ENCODE results near the gene PPP1R1B. TPM values are rescaled to one million over a fixed set of nuclear protein-coding genes. Genes with fewer than 3 reads are reported as not detected.

The PPP1R1B gene
- total RNA-seq, 1 experiment from 2014 or later, result not detected

- peaks cover 8% of the 10 kb centered on the region; the same call in 1 of the 2 replicates for H3F3A ChIP-seq (ENCODE audit: insufficient read depth, low read depth)
- POLR2A ChIA-PET (ENCODE audit: unreplicated experiment), result no interaction called here
- H3K9me3 ChIP-seq (ENCODE audit: insufficient read depth, low read depth), result no peaks in the 10 kb centered on the region
- H3K4me2 ChIP-seq, result no peak overlapping the region
- no peak overlapping the region for H3K27ac ChIP-seq
- no peaks in the 10 kb centered on the region for H3K9me2 ChIP-seq (ENCODE audit: insufficient read depth)
- no peak overlapping the region for H2AFZ ChIP-seq
- DNase-seq, result no peak
- H3K36me3 ChIP-seq (ENCODE audit: low read depth), result no peaks in the 10 kb centered on the region
- CTCF ChIA-PET, result interaction anchor here (0.7 to 1.0 kb wide), 3 partner anchors 11 to 174 kb away, joined by 3 read pairs; no protein-coding TSS in a partner anchor
- H3K27me3 ChIP-seq (ENCODE audit: insufficient read depth, low read depth), result no peaks in the 10 kb centered on the region
- TF ChIP-seq EZH2 (IDR thresholded peaks at IDR 0.05; ENCODE audit: low read depth) (no peak), CTCF (conservative IDR thresholded peaks at IDR 0.05) (peak; percentile 94)
- intact Hi-C loops (cut with micrococcal nuclease; ENCODE audit: unreplicated experiment), result loop anchor here (5.0 kb wide), 1 partner anchor 103 kb away; the partner anchor contains the start of gene GRB7
- peaks cover 43% of the 10 kb centered on the region for H3K4me1 ChIP-seq (replicated peaks; ENCODE audit: insufficient read depth)
- H3K79me2 ChIP-seq (ENCODE audit: low read depth), result peaks cover 23% of the 10 kb centered on the region
- H3K4me3 ChIP-seq, result no peak overlapping the region
- no TSS peak for BruUV-seq (replicated peaks)
- H4K20me1 ChIP-seq (ENCODE audit: insufficient read depth), result no peaks in the 10 kb centered on the region; the same call in 1 of the 2 replicates
These were observed 7.7 kb downstream of the PPP1R1B start for GRCh38 chr17:39634384-39634871.

GRCh38 chr17:39635614-39636176 lies 8.9 kb downstream of the PPP1R1B start:
- no peak overlapping the region for H2AFZ ChIP-seq
- intact Hi-C loops (cut with micrococcal nuclease; ENCODE audit: unreplicated experiment), result no loop called here

GRCh38 chr17:39636587-39636926 lies 9.8 kb downstream of the PPP1R1B start:
- no peaks in the 10 kb centered on the region; the same call in 1 of the 2 replicates for H3F3A ChIP-seq (ENCODE audit: insufficient read depth, low read depth)
- CTCF ChIA-PET, result no interaction called here
- POLR2A ChIA-PET (ENCODE audit: unreplicated experiment), result interaction anchor here (0.6 kb wide), 2 partner anchors 51 to 291 kb away, joined by 3 to 4 read pairs; partner anchors contain the start of genes ORMDL3 and PGAP3
- H3K9me2 ChIP-seq (ENCODE audit: insufficient read depth), result no peaks in the 10 kb centered on the region
- H3K36me3 ChIP-seq (ENCODE audit: low read depth), result no peaks in the 10 kb centered on the region
- intact Hi-C loops (cut with micrococcal nuclease; ENCODE audit: unreplicated experiment), result no loop called here
- DNase-seq, result no peak
- H3K4me3 ChIP-seq, result peak overlapping the region; percentile 98
- peaks cover 32% of the 10 kb centered on the region for H3K4me1 ChIP-seq (replicated peaks; ENCODE audit: insufficient read depth)
- no peaks in the 10 kb centered on the region; the same call in 1 of the 2 replicates for H4K20me1 ChIP-seq (ENCODE audit: insufficient read depth)
- no TSS peak for BruUV-seq (replicated peaks)
- no peak for TF ChIP-seq EZH2 (IDR thresholded peaks at IDR 0.05; ENCODE audit: low read depth)
- TF ChIP-seq CTCF (conservative IDR thresholded peaks at IDR 0.05), result no peak
- H3K27me3 ChIP-seq (ENCODE audit: insufficient read depth, low read depth), result no peaks in the 10 kb centered on the region
- no peaks in the 10 kb centered on the region for H3K9me3 ChIP-seq (ENCODE audit: insufficient read depth, low read depth)
- H3K27ac ChIP-seq, result peak overlapping the region; percentile 64
- peaks cover 33% of the 10 kb centered on the region for H3K79me2 ChIP-seq (ENCODE audit: low read depth)
- H3K4me2 ChIP-seq, result peak overlapping the region; percentile 100
- H2AFZ ChIP-seq, result peak overlapping the region; percentile 92

More at GRCh38 chr17:39635614-39636176, 8.9 kb downstream of the PPP1R1B start:
- Histone ChIP-seq H3K9me3 (ENCODE audit: insufficient read depth, low read depth) (no peaks in the 10 kb centered on the region), H3K4me2 (peak overlapping the region; percentile 100), H4K20me1 (ENCODE audit: insufficient read depth) (no peaks in the 10 kb centered on the region; the same call in 1 of the 2 replicates), H3K36me3 (ENCODE audit: low read depth) (no peaks in the 10 kb centered on the region), H3K4me1 (replicated peaks; ENCODE audit: insufficient read depth) (peaks cover 40% of the 10 kb centered on the region), H3K27ac (no peak overlapping the region), H3F3A (ENCODE audit: insufficient read depth, low read depth) (peaks cover 8% of the 10 kb centered on the region; the same call in 1 of the 2 replicates), H3K9me2 (ENCODE audit: insufficient read depth) (no peaks in the 10 kb centered on the region), H3K4me3 (no peak overlapping the region; the same call in 1 of the 2 replicates), H3K27me3 (ENCODE audit: insufficient read depth, low read depth) (no peaks in the 10 kb centered on the region), H3K79me2 (ENCODE audit: low read depth) (peaks cover 30% of the 10 kb centered on the region)
- no peak for DNase-seq
- CTCF ChIA-PET, result interaction anchor here (0.6 kb wide), 1 partner anchor 116 kb away, joined by 4 read pairs; no protein-coding TSS in a partner anchor
- POLR2A ChIA-PET (ENCODE audit: unreplicated experiment), result no interaction called here
- TF ChIP-seq CTCF (conservative IDR thresholded peaks at IDR 0.05), result no peak
- TF ChIP-seq EZH2 (IDR thresholded peaks at IDR 0.05; ENCODE audit: low read depth), result no peak
- BruUV-seq (replicated peaks), result TSS peak; percentile 78

Measured in PC-9 (cell line).